ENCODE measurements around the gene PDC. TPM values are rescaled to one million over a fixed set of nuclear protein-coding genes. Genes with fewer than 3 reads are reported as not detected.

The PDC gene
- total RNA-seq, 1 donor from 2014 or later = not detected

DNA sequence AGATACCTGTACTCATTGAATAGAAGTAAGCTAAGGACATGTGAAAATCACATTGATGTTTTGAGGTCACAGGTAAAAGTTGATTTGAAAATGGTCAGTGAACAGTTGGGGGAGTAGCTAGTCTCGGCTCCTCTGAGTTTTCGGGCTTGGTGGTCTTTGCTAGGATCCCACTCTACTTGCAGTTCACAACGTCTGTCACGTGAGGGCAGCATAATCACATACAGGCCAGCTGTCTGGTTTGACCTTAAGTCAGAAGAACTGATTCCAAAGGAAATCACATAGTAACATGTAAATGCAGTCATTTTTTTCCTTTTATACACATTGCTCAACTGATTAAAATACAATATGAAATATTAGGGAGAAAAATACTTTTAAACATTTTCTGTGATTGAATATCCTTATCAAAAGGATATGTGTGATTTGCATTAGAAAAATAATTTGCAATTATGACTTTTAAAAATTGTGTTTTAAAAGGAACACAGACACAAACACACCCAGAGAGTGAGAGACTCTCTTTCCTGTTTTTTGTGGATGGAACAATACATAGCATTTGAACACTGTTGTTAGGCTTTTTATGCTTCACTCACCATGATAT, 21.8 kb upstream of the PDC start:
- no peak overlapping the region for H3K4me3 Mint-ChIP-seq
- no peak overlapping the region for H3K27ac Mint-ChIP-seq
- peak; percentile 75 for DNase-seq (ENCODE audit: extremely low spot score, unreplicated experiment)
- H3K36me3 Mint-ChIP-seq = no peaks in the 10 kb centered on the region
- H3K4me1 Mint-ChIP-seq (ENCODE audit: unreplicated experiment) = peaks cover 4% of the 10 kb centered on the region
- TF ChIP-seq CTCF (conservative IDR thresholded peaks at IDR 0.05) = peak; percentile 93
- H3K9me3 Mint-ChIP-seq = no peaks in the 10 kb centered on the region
- H3K27me3 Mint-ChIP-seq = no peaks in the 10 kb centered on the region

GRCh38 chr1:186481303-186481888, 20.5 kb upstream of the PDC start:
- Mint-ChIP-seq H3K9me3 (no peaks in the 10 kb centered on the region), H3K36me3 (no peaks in the 10 kb centered on the region), H3K27me3 (no peaks in the 10 kb centered on the region), H3K4me1 (ENCODE audit: unreplicated experiment) (peaks cover 4% of the 10 kb centered on the region), H3K27ac (no peak overlapping the region), H3K4me3 (no peak overlapping the region)
- no peak for TF ChIP-seq CTCF (conservative IDR thresholded peaks at IDR 0.05)
- DNase-seq (ENCODE audit: extremely low spot score, unreplicated experiment) = no peak

GRCh38 chr1:186479162-186479561, 18.2 kb upstream of the PDC start:
- H3K27me3 Mint-ChIP-seq = no peaks in the 10 kb centered on the region
- H3K36me3 Mint-ChIP-seq = no peaks in the 10 kb centered on the region

GRCh38 chr1:186476264-186477040, 15.5 kb upstream of the PDC start:
- no peak overlapping the region for H3K4me3 Mint-ChIP-seq
- TF ChIP-seq CTCF (conservative IDR thresholded peaks at IDR 0.05) = no peak
- no peaks in the 10 kb centered on the region for H3K36me3 Mint-ChIP-seq
- no peaks in the 10 kb centered on the region for H3K9me3 Mint-ChIP-seq
- DNase-seq (ENCODE audit: extremely low spot score, unreplicated experiment) = no peak
- no peaks in the 10 kb centered on the region for H3K4me1 Mint-ChIP-seq (ENCODE audit: unreplicated experiment)
- H3K27ac Mint-ChIP-seq = no peak overlapping the region
- no peaks in the 10 kb centered on the region for H3K27me3 Mint-ChIP-seq

More at GRCh38 chr1:186479162-186479561, 18.2 kb upstream of the PDC start:
- no peak overlapping the region for H3K4me3 Mint-ChIP-seq
- H3K27ac Mint-ChIP-seq = no peak overlapping the region
- DNase-seq (ENCODE audit: extremely low spot score, unreplicated experiment) = no peak
- peaks cover 4% of the 10 kb centered on the region for H3K4me1 Mint-ChIP-seq (ENCODE audit: unreplicated experiment)
- no peak for TF ChIP-seq CTCF (conservative IDR thresholded peaks at IDR 0.05)
- H3K9me3 Mint-ChIP-seq = no peaks in the 10 kb centered on the region

DNA sequence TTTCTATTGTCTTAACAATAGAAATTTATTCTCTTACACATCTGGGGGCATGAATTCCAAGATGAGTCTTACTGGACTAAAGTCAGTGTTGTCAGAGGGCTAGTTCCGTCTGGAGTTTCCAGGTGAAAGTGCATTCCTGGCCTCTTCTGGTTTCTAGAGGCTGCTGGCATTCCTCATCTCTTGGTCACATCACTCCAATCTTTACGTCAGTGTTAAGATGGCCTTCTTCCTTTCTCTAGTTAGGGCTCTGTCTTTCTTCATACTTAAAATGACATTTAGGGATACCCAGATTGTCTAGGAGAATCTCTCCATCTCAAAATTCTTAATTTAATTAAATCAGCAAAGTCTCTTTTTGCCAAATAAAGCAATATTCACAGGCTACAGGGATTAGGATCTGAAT, 13.3 kb upstream of the PDC start:
- Mint-ChIP-seq H3K27me3 (no peaks in the 10 kb centered on the region), H3K4me3 (no peak overlapping the region), H3K36me3 (no peaks in the 10 kb centered on the region), H3K9me3 (no peaks in the 10 kb centered on the region), H3K4me1 (ENCODE audit: unreplicated experiment) (no peaks in the 10 kb centered on the region), H3K27ac (no peak overlapping the region)
- no peak for DNase-seq (ENCODE audit: extremely low spot score, unreplicated experiment)
- TF ChIP-seq CTCF (conservative IDR thresholded peaks at IDR 0.05) = no peak

Measured in type B pancreatic cell (in vitro differentiated cells).